ENCODE measurements around the gene SPACA4.
"Not testable (repeated sequence)": the region's sequence is repeated elsewhere in the genome, so short reads cannot be mapped to it uniquely, and the experiment has no call there.

SPACA4 gene, protein sequence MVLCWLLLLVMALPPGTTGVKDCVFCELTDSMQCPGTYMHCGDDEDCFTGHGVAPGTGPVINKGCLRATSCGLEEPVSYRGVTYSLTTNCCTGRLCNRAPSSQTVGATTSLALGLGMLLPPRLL

DNA sequence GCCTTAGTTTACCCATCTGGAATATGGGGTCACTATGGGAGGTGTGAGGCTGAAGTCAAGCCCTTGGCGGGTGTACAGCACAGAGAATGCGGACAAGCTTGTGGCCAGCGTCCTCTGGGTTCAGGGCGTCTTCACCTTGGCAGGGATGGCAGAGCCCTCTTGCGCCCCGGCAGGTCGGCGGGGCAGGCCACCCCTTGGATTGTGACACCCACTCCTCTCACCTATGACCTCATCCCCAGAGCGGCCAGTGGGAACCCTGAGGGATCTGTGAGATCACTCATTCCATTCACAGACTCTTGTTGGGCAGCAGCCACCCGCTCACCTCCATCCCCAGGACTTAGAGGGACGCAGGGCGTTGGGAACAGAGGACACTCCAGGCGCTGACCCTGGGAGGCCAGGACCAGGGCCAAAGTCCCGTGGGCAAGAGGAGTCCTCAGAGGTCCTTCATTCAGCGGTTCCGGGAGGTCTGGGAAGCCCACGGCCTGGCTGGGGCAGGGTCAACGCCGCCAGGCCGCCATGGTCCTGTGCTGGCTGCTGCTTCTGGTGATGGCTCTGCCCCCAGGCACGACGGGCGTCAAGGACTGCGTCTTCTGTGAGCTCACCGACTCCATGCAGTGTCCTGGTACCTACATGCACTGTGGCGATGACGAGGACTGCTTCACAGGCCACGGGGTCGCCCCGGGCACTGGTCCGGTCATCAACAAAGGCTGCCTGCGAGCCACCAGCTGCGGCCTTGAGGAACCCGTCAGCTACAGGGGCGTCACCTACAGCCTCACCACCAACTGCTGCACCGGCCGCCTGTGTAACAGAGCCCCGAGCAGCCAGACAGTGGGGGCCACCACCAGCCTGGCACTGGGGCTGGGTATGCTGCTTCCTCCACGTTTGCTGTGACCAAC lies at the start of gene SPACA4:
TSS of gene SPACA4 (plus strand) at position 280 of the 896 bp plus-strand sequence. CDS start at position 517, 237 bp downstream.
- no peak for DNase-seq (ENCODE audit: low read depth)

DNA sequence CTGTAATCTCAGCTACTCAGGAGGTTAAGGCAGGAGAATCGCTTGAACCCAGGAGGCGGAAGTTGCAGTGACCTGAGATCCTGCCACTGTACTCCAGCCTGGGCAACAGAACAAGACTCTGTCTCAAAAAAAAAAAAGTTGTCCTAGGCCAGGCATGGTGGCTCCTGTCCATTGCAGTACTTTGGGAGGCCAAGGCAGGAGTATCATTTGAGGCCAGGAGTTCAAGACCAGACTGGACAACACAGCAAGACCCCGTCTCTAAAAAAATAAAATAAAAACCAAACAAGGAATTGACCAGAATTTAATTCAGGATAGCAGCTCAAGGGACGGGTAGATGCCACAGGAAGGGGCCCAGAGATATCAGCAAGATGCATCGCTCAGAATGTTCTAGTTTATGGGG lies 49.7 kb upstream of the SPACA4 start:
- DNase-seq (ENCODE audit: low read depth): no peak

DNA sequence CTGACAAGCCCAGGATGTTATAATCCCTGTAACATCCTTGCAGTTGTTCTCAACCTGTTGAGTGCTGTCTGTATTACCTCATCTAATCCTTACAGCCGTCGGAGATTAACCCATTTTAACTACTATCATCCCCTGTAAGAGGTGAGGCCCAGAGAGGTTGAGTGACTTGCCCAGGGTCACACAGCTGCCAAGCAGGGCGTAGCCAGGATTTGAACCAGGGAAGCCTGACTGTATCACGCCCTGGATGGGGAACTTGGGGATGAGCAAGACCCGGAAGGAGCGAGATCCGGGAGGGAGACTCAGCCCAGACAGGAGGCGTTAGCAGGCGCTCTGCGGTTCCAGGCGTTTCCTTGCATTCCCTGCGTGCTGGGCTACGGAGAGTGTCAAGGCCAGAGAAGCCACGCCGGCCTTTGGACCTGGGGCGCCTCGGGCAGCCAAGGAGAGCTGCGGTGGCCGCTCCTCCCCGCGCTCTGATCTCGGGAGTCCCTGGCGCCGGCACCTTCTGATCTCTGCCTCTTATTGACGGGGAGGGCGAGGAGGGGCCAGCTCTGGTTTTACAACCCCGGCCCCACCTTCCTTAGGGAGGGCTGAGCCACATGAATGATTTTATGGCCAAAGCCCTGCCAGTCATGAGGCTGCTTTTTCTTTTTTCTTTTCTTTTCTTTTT lies 48.4 kb upstream of the SPACA4 start:
- no peak for DNase-seq (ENCODE audit: low read depth)

DNA sequence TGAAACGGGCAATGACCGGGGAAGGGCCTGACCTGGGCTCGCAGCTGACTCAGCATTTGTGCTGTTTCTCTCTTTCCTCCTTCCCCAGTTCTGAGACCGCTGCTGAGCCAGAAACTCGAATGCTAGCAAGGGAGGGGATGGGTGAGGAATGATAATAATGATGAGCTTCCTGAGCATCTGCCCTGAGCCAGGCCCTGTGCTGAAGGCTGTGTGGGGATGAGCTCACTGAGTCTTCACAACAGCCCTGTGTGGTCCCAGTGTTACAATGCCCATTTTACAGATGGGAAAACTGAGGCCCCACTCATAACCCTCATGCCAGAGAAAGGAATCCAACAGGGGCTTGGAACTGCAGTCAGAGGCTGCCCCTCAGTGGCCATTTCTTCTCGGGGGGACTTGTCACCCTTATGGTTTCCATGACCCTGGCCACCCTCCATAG lies 46.4 kb upstream of the SPACA4 start:
- DNase-seq (ENCODE audit: low read depth): no peak

DNA sequence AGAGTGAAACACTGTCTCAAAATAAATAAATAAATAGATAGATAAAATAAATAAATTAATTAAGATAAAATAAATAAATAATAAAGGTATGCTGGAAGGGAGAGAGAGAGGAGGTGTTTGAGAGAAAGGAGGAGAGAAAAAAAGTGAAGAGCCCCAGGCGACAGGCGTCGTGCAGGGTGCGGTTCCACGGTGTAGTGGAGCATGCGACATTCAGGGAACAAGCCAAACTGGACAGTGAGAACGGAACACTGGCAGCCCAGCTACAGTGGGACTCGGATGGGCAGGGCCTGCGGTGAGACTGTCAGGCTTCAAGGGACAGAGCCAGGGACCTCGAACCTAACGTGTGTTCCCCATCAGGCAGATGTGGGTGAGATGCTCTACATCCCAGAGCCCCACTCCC lies 45.1 kb upstream of the SPACA4 start:
- DNase-seq (ENCODE audit: low read depth): no peak

DNA sequence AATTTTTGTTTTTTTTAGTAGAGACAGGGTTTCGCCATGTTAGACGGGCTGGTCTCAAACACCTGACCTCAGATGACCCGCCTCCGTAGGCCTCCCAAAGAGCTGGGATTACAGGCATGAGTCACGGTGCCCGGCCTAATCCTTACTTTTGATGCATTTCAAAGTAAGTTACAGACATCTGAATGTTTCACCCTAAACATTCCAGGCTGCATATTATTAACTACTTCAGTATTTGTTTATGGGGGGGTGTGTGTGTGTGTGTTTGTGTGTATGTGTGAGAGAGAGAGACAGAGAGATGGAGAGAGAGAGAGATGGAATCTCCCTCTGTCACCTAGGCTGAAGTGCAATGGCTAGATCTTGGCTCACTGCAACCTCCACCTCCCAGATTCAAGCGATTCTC lies 41.5 kb upstream of the SPACA4 start:
- DNase-seq (ENCODE audit: low read depth): no peak

DNA sequence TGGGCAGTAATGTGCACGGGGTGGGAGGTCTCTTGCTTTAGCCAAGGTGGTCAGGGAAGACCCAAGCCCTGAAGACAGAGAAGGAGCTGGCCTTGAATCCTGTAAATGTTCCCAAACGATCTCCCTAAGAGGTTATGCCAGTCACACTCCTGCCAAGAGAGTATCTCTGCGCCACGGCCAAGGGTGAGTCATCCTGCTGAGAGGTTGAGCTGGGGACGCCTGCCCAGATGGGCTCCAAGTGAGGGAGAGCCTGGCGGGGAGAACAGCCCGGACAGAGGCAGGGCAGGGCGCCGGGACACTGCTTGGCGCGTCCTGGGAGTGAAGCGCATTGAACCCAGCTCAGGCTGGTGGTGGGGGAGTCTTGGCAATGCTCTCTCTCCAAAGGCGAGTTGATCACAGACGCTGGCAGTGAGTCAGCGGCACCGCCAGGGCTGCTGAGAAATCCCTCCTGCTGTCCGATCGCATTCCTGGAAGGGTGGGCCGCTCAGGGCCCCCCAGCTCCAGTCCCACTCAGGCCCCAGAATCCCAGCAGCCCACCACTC lies 38.1 kb upstream of the SPACA4 start:
- DNase-seq (ENCODE audit: low read depth): no peak

DNA sequence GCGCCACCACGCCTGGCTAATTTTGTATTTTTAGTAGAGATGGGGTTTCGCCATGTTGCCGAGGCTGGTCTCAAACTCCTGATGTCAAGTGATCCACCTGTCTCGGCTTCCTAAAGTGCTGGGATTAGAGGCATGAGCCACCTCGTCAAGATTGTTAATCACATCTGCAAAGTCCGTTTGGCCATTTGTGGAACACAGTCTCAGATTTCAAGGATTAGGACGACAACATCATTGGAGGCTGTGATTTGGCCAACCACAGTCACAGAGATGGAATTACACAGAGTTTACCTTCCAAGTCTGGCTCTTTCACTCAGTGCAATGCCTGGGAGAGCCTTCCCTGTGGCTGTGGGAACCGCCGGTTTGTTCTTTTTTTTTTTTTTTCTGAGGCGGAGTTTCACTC lies 36.7 kb upstream of the SPACA4 start:
- no peak for DNase-seq (ENCODE audit: low read depth)

DNA sequence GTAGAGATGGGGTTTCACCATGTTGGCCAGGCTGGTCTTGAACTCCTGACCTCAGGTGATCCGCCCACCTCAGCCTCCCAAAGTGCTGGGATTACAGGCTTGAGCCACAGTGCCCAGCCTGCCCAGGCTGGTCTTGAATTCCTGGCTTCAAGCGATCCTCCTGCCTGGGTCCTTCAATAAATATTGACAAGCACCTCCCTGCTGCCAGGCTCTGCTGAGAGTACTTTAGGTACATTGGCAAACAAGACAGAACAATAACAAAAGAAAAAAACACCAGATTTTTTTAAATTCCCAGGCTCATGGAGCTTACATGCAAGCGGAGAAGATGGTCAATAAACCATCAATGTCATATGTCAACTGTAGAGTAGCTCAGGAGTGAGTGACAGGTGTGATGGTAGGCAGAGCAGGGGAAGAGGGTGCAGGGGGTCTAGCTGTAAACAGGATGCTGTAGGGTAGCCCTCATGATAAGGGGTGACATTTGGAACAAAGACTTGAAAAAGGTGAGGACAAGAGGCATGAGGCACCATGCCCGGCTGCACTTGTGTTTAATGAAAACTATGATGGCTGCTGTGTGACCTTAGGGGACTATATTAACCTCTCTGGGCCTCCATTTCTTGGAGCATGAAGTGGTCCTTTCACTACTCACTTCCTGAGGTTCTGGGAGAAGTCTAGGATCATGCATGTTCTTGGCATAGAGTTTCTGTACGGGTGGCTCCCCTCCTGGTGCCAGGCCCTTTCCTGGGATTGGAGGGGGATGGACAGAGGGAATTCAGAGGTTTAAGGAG lies 35.0 kb upstream of the SPACA4 start:
- DNase-seq (ENCODE audit: low read depth): no peak

DNA sequence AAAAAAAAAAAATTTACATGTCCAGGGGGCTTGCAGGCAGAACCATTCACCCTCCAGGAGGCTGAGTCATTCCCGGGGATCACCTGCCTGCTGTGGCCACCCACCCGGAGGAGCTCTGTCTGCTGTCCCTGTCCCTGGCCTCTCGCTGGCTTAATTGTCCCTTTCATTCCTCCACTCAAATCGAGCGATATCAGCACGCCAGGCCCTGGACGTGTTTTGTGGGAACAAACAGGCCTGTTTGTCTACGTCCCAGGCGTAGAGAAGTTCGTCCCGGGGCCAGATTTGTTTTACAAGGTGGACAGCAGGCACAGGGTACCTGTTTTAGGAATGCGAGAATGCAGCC lies 33.4 kb upstream of the SPACA4 start:
- no peak for DNase-seq (ENCODE audit: low read depth)

DNA sequence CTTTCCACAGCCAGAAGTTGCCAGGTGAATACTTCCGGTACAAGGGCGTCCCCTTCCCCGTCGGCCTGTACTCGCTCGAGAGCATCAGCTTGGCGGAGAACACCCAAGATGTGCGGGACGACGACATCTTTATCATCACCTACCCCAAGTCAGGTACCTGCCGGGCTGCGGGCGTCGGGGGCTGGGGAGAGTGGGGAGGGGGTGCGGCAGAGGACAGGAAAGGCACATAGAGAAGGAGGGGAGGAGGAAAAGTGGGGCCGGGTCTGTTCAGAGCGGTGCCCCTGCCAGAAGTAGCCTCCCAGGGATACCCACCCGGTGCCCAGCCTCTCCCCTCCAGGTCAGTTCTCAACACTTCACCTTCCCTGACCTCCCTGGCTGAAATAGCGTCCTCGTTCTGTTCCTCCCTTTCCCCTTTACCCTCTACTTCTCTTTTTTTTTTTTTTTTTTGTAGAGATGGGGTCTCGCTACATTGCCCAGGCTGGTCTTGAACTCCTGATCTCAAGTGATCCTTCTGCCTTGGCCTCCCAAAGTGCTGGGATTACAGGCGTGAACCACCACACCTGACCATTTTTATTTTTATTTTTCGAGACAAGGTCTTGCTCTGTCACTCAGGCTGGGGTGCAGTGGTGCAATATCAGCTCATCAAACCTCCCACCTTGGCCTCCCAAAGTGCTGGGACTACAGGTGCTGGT lies 30.5 kb upstream of the SPACA4 start:
- no peak for DNase-seq (ENCODE audit: low read depth)

DNA sequence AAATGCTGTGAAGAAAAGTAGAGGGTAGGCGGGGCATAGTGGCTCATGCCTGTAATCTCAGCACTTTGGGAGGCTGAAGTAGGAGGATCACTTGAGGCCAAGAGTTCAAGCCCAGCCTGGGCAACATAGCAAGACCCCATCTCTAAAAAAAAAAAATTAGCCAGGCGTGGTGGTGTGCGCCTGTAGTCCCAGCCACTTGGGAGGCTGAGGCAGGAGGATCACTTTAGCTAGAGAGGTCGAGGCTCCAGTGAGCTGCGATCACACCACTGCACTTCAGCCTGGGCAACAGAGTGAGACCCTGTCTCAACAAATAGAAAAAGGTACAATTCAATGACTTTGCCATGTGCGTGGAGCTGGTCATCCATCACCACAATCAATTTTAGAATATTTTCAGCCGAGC lies 28.6 kb upstream of the SPACA4 start:
- not testable (repeated sequence) for DNase-seq (ENCODE audit: low read depth)

DNA sequence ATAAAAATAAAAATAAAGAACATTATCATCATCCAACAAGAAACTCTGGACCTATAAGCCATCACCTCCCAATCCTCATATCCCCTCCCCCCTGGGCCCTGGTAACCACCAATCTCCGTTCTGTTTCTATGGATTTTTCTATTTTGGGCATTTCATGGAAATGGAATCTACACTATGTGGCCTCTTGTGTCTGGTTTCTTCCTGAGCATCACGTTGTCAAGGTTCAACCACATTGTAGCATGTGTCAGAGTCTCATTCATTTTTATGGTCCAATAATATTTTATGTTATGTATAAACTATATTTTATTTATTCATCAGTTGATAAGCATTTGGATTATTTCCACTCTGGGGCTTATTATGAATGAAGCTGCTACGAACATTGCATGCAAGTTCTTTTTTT lies 27.7 kb upstream of the SPACA4 start:
- no peak for DNase-seq (ENCODE audit: low read depth)

DNA sequence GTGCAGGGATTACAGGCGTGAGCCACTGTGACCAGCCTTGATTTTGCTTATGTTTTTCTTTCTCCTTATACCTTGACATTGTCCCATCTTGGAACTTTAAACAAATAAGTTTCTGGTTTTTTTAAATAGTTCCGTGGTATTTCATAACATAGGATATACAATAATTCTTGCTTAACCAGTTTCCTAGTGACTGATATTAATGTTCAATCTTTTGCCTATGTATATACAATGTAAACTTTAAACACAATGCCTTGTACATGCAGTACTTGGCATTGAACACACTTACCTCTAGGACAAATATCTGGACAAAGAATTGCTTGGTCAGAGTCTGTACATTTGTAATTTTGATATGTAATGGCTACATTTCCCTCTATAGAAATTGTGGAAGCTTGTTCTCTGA lies 24.4 kb upstream of the SPACA4 start:
- no peak for DNase-seq (ENCODE audit: low read depth)

DNA sequence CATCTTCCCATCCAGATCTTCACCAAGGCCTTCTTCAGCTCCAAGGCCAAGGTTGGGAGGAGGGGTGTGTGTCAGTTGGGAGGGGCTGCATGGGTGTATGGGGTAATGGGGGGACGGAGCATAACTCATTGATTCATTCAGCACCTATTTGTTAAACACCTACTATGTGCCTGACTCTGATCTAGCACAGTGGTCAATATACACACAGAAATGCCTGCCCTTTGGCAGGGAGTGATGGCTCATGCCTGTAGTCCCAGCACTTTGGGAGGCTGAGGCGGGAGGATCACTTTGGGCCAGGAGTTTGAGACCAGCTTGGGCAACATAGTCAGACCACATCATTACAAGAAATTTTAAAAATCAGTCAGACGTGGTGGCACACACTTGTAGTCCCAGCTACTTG lies 19.2 kb upstream of the SPACA4 start:
- no peak for DNase-seq (ENCODE audit: low read depth)

DNA sequence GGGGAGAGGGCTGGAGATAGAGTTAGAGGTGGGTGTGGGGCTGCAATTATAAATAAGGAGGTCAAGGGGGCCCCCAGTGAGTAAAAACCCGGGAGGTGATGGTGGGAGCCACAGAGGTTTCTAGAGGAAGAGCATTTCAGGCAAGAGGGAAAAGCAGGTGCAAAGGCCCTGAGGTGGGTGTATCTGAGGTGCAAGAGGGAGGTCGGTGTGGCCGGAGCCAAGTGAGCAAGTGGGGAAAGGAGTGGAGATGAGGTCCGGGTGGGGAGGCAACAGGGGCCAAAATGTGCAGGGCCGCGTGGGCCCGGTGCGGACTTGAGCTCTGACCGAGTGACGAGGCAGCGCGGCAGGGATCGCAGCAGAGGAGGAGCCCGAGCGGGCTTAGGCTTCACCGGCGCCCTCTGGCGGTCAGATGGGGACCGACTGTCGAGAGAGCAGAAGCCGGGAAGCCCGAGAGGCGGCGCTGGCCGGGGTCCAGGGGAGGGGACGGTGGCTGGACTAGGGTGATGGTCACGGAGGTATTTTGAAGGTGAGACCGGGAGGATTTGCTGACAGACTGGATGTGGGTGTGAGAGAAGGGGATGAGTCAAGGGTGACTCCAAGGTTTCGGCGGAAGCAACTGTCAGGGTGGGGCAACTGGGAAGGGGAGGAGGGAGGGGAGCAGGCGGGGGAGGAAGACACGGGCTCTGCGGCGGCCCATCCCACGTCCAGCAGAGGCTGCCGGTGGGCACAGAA lies 17.7 kb upstream of the SPACA4 start:
- peak; percentile 77 for DNase-seq (ENCODE audit: low read depth)

DNA sequence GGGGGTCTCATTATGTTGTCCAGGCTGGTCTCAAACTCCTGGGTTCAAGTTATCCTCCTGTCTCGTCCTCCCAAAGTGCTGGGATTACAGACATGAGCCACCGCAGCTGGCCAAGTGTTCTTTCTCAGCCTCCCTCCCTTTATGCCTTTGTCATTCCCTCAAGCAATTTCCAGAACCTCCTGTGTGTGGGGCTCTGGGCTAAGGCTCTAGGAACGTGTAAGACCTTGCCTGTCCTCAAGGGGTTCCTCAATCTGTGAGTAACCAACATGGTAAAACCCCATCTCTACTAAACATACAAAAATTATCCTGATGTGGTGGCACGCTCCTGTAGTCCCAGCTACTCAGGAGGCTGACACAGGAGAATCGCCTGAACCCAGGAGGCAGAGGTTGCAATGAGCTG lies 15.5 kb upstream of the SPACA4 start:
- DNase-seq (ENCODE audit: low read depth): no peak

DNA sequence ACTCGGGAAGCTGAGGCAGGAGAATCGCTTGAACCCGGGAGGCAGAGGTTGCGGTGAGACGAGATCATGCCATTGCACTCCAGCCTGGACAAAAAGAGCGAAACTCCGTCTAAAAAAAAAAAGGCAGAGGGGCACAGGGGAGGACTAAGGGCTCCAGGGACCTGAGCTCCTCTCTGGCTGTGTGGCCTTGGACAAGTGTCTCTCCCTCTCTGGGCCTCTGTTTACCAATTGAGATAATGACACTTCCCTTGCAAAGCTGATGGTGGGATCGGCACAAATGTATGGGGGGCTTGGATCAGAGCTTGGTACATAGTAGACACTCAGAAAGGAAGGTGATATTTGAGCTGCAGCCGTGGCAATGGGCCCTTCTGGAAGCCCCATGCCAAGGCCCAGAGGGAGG lies 11.4 kb upstream of the SPACA4 start:
- DNase-seq (ENCODE audit: low read depth): no peak

DNA sequence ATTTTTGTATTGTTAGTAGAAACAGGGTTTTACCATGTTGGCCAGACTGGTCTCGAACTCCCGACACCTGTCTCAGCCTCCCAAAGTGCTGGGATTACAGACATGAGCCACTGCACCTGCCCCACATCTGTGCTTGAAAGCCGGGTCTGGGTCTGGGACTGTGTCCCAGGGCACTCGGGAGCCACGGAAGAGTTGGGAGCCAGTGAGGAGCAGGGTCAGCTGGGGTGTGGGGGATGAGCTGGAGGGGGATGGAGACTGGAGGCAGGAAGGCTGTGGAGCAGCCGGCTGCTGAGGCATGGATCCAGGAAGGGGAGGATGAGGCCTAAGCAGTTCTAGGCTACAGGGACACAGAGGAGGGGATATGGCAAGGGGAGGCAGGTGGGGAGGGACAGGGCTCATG lies 10.7 kb upstream of the SPACA4 start:
- DNase-seq (ENCODE audit: low read depth): no peak

DNA sequence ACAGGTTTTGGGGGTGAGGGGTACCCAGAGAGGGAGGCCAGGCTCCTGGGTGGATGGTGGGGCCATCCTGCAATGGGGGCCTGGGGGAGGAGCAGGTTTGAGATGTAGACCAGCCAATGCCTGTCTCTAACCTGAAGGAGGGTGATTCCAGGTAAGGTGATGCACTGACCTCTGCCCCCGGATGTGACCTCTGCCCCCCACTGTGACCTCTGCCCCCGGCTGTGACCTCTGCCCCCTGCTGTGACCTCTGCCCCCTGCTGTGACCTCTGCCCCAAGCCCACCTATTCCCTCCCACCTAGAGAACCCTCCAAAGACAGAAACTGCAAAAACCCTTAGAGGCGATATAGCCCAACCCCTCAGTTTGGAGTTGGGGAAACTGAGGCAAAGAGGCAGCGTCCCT lies 10.3 kb upstream of the SPACA4 start:
- no peak for DNase-seq (ENCODE audit: low read depth)
